GM18508 (cell line): ENCODE data around the gene PRAC2.

Experiments
- ATAC-seq: cut with Tn5 transposase; IDR thresholded peaks from one replicate; pipeline ENCODE4 v1.9.1; 2021; ENCODE audit warnings: moderate number of reproducible peaks; ENCODE audit not compliant: insufficient read depth, unreplicated experiment

PRAC2 gene

DNA sequence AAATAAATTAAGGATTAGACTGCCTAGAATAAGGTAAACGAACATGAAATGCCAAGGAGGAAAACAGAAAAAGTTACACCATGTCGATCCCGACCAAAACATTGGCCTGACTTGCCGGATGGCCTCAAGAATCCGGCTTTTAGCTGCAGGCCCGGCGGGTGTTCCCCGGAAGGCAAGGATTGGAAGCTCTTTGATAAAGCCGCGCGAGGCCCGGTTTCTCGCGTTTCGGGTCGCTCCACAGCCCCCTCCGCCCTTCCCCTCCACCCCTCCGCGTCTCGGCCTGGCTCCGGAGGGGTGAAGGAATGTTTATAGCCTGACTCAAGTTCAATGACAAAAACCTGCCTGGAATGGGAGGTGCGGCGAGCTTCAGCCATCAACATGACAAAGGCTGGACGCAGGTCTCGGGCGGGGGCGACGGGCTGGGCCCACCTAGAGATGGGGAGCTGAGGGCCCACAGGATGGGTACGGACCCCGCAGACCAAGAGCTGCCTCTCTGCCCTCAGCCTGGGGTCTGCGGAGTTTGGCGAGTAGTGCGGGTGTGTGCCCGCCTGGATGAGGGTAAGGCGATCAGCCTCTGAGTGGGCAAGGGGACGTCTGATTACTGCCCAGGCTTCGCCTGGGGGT, 3.2 kb upstream of the PRAC2 start:
- no peak for ATAC-seq

DNA sequence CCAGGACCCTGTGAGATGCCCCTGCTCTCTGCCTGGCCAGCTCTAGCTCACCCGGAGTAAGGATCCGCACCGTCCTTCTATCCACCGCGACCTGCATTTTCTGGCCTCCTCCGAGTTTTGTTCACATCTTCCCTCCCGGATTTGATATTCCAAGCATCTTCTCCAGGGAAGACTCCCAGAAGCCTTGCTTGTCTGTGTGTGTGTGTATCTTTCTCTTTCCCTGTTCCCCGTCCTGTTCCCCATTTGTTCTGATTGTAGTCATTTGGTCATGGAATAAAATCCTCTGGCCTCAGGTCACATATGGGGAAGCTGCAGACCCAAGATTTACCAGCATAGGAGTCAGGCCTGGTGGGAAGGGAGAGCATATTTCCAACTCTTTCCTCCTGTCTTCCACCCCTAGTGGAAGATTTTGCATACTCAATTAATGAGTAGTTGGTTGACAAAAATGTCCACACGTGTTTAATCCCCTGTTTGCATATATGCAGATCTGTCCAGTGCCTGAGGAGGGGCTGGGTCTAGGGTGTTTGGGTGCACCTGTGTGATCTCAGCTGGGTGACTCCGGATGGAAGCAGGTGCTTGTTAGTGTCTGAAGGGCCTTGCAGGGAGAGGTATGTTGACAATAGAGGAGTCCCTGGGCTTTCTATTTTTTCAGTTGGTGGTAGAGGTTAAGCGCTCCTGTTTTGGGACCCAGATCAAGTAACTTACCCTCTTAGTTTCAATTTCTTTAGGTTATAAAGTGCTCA, 2.5 kb upstream of the PRAC2 start:
- no peak for ATAC-seq

DNA sequence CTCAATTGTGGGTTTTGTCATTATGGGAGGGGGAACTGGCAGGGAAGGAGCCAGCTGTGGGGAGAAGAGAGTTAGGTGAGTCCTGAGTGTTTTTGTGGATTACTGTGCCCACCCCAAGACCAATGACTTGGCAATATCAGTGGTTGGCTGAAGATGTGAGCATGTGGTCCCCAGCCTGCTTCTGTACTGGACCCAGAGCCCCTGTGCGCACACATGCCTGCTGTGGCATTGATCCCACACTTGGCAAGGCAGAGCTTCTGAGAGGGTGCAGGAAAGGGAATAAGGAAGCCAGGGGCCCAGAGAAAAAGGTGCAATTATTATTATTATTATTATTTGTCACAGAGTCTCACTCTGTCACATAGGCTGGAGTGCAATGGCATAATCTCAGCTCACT, 2.0 kb upstream of the PRAC2 start:
- ATAC-seq: no peak

DNA sequence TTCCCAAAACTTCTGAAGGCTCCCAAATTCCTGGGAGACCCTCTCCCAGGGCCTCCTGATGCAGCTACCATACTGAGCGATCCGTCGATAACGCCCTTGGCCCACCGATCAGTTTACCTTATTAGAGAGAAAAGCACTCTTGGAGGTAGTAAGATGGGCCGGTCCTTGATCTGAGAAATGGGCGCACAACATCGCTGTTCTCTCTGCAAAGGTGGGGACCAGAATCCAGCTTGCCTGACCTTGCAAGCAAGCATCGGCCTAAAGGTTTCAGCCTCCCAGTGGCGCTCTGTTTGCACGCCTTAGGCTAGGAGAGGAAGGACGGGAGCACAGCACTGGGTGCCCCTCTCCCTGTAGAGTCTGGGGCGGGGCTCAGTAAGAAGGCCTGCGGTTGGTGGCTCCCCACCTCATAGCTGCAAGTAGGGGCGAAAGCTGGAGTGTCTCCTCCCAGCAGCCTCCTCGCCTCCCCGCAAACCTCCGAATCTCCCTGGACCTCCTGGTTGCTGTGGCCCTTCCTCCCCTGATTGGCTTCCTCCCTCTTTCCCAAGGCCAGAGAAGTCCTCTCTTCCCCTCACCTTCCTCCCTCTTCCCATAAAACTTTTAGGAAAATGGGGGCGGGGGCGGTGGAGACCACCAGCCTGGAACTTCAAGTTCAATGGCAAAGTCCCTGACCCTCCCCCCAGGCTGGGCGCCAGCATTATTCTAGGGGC, 631 bp upstream of the PRAC2 start, which contains the start of gene PRAC1:
Gene PRAC1, minus strand, starts transcription at position 318 of the 707 bp plus-strand sequence. Its CDS starts 126 bp downstream, at position 192.
- no peak for ATAC-seq

DNA sequence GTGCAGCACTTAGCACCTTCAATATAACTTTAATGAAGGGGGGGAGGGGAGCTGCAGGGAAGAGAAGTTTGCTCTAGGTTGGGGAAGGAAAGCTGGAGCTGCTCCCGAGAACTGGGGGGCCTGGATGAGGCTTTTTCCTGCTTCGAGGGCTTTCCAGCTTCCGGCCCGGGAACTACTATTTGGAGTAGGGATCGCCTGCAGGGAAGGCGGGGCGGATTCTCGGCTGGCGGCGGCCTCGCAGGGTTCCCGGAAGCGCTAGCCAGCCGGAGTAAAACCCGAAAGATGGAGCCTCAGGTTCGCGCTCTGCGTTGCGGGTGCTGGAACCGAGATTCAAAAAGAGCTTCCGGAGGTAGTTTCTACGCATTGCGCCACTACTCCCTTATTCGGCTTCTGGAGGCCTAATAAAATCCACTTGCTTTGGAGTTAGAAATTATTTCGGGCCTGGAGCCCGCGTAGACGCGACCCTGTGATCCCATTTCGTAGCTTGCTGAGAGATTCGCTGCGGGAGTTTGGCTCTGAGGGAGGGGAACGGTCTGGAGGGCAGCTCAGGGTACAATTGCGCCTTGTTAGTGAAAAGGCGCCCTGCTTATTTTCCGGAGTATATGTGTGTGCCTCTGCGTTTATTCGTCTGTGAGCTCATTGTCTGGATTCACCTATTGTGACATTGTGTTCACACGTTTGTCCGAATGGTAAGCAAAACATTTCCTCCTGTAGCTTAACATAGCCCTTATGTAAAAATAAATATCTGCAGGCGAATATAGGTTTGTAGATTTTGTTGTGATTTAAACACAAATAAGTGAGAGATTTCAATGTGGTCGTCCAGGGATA, 652 bp downstream of the PRAC2 start:
- ATAC-seq: no peak

DNA sequence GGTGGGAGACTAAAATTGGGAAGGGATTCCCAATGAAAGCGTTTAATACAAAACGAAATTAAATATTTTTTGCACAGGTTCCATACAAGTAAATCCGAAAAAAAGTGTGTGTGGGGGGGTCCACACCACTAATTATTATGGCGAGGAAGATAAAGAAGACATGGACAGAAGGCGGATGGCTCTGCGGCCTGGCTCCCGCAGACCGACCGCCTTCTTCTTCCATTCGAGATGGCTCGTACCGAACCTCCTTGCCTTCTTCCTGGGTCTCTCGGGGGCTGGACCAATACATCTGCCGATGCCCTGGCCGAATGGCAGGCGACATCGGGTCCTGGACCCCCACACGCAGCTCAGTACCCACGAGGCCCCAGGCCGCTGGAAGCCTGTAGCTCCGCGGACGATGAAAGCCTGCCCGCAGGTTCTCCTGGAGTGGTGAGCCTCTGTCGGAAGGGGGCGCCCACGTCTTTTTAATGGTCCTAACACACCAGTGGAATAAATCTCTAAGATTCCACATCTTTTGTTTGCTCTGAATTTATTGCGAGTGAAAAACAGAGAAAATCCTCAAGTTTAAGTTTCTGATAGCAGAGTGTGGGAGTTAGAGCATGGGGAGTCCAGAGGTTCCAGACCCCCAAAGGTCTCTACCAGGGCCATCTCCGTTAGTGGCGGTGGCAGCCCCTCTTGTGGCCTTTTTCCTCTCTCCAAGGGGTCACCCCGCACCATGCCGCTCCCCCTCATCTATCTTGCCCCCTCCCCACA, 1.4 kb downstream of the PRAC2 start:
- ATAC-seq: no peak

DNA sequence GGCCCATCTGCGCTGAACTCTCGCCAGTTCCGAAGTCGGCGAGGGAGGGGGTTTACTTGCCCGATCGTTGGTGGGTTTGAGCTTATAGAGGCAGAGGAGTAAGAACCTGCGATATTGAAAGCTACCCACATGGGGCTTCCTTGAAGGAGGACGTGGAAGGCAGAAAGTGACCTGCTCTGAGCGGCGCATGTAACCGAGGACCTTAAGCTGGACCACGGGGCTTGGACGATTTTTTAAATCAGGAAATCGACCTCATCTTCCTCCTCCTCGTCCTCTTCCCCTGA, 2.0 kb downstream of the PRAC2 start:
- ATAC-seq: no peak

DNA sequence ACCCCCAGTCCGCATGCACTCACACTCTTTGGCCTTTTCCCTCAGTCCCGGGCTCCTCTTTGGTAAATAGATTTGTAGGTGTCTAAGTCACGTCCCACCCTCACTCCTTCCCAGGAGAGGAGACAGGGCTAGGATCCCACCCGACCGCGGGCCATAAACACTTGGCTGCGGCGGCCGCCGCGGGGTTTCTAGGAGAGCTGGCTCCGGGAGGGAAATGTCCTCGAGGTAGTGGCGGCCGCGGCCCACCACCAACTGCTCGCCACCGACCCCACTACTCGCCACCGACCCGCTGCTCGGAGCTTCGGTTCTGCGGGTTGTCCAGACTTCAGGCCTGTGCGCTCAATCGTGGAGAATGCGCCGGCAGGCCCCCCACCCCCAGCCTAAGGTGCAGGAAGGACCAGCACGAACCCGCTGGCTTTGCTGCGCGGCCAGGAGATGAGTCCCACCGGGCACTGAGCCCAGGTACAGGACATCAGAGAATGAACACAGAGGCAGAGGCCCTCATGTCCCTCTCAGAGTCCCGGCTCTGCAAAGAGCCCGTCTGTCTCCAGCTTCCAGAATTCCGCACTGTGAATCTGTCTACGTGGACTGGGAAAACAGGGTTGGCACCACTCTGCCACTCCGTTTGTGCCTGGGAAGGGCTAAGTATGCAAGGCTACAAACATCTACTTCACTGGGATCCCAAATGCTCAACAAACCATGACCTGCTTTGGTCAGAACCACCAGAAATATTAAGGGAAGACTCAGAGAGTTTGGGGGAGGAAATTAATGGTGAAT, 2.5 kb downstream of the PRAC2 start:
- ATAC-seq: no peak

DNA sequence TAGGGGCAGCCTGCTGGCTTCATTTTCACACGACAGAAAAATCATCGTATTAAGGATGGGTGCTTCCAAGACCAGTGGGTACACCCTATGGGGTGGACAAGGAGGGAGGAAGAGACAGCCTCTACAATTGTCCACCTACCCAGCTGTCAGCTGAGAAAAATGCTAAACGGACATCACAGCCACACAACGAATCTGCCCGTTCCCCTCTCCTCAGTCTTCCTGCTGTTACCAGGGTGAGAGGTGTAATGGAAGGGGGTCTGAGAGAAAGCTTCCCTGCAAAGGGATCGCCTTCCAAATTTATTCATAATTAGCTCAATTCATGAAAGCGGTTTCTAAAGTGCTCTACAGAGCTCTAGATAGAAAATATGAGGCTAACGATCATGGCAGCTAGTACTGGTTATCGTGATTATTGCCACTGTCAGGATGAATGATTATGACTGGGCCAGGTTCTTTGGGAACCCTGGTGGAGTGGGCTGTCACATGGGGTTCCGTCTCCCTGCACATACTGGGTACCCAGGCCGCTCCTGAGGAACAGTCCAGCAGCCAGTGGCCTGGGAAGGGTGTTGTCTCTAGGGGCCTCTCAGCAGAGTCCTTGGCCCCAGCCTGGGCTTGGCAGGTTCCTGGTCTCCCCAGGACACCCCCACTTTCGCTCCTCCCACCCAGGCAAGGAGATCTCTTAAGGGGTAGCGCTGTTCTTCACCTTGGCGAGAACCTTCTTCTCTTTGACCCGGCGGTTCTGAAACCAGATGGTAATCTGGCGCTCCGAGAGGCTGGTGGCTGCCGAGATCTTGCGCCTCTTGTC, 3.3 kb downstream of the PRAC2 start:
- no peak for ATAC-seq

DNA sequence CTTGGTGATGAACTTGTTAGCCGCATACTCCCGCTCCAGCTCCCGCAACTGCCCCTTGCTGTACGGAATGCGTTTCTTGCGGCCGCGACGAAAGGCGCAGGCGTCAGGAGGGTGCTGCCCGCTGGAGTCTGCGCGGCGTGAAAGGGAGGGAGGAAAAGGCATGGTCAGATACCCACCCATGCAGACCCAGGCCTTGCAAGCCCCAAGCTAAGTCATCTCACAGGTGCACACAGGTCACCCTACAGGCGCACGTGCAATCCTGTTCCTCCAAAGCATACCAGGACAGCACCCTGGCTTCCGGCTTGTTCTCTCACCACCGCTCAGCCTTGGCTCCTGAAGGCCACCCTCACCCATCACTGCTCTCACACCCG, 3.9 kb downstream of the PRAC2 start:
- ATAC-seq: no peak

DNA sequence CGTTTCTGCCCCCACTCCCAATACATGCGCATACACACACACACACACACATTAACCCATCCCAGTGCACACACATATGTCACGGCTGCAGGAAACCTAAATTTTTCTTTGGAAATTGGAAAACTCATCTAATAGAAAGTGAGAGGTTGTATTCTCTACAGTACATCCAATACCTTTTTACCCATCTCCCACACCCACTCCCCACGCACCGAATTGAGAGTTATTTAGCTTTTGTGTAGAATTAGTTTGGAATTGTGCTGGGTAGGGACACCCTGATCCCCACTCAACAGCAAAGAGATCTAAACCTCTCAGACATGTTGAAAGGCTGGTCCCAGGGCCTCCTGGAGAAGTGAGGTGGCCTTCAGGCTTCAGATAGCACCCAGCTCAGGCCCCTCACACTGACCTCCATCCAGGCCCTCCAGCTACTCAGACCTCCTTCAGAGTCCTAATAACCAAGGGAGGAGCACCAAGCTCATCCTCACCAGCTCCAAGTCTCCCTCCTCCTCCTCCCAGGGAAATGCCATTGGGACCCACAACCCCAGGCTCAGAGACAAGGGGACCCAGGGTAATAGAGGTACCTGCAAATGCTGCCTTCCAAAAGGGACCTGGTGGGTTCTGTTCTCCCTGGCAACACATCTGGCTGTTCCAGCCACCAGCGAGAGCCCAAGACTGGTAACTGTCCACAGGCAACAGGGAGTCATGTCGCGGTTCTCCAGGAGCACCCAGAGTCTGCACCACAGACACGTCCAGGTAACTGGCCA, 4.6 kb downstream of the PRAC2 start:
- no peak for ATAC-seq

DNA sequence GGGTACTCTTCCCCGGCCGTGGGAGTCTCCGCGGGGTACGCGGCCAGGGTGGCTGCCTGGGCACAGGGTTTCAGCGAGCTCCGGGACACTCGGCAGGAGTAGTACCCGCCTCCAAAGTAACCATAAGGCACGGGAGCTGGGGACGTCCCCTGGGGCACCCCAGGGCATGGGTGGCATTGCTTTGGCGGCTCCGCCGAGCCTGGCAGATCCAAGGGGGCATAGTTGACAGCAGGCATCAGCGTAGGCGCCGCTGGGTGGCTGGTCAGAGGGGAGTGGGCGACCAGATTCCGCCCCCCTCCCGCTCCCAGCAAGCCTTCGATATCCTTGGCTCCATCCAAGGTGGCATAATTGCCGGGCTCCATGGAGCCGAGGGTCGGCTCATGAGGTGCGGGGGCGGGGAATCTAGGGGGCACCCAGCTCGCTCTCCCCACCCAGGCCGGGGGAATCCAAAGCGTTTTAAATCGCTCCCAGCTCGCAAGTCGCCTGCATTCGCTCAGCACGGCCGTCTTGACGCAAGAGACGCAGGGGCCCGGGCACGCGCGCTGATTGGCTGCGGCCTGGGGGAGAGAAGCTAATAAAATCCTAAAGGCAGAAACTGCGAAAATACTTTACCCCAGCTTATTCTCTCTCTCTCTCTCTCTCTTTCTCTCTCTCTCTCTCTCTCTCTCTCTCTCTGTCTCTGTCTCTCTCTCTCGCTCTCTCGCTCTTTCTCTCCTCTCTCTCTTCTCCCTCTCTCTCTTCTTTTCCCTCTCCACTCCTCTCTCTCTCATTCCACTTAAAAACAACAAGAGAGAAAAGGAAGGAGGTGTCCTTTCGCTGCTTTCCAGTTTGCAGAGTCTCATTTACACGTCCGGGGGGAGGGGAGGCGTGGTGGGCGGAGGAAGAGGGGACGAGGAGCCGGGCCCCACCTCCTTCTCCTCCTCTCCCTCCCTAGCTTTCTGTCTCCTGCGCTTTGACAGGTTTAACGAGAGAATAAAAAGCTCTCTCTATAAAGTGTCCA, 5.5 kb downstream of the PRAC2 start, which contains the start of gene HOXB13:
Gene HOXB13, minus strand, starts transcription at position 519 of the 1,000 bp plus-strand sequence. Its CDS starts 157 bp downstream, at position 362.
- ATAC-seq: no peak

DNA sequence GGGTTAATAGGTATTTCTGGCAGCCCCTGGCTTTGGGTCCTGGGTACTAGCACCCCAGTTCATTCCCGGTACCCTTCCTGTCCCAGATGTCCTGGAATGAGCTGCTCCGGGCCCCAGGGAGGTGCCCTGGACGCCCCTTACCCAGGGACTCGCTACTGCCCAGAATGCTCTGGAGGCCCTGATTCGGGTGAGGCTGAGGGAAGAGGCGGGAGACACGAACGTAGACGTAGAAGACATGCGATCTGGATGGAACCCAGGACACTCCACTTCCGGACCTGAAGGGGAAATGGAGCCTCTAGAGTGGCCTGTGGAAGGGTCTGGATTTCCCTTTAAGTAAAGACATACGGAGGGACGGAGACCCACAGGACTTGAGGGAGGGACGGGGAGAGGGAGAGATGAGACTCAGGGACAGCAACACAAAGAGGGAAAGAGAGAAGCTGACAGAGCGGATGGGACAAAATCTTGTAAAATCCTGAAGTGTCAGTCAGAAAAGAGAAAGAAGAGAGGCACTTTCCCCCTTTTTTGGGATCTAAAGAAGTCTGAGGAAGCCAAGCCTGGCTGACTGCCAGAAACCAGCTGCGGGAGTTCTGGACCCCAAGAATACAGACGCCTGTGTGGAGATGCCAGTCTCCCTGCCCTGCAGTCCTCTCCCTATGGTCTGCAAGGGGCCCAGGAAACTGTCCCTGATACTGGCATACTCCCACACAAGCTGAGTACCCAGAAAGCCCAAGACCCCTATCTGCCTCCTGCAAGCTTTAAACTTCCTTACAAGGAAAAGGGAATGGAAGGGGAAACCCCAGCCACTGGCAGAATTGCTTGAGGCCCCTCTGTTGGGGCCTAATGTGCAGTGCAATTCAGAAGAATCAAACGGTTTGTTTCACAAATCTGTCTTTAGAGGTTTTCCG, 6.6 kb downstream of the PRAC2 start:
- no peak for ATAC-seq

DNA sequence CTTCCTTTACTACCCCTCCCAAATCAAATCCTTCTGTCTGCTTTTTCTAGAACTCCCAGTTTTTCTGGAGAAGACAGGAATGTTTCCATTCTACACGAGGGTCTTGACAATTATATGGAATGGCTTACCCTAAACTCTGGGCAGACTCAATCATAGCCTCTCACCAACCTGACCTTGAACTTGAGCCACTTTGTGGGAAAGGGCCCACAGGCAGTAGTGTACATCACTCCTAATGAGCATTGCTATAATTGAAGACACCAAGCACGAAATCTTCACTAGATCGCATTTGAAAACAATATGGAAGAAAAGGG, 7.2 kb downstream of the PRAC2 start:
- ATAC-seq: no peak

DNA sequence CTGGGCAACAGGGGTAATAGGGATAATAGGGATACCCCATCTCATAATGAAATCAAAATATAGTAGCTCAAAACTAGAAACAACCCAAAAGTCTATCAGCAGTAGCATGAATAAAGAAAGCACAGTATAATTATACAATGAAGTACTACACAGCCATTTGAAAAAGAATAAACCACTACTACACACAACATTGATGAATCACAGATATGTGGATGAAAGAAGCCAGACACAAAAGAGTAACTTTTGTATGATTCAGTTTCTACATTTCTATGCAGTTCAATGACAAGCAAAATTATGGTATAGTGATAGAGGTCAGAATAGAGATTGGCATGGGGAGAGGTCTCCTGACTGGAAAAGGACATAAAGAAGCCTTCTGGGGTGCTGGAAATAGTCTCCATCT, 8.4 kb downstream of the PRAC2 start:
- no peak for ATAC-seq
